HG02840 (cell line): ENCODE results near the gene SOST.

Experiments used
- ATAC-seq: cut with Tn5 transposase; IDR thresholded peaks from one replicate; pipeline ENCODE4 v1.9.1; 2021; ENCODE audit warnings: mild to moderate bottlenecking, moderate library complexity, moderate number of reproducible peaks; ENCODE audit not compliant: unreplicated experiment, low FRiP score

Gene SOST

GRCh38 chr17:43753493-43754129 is 5.0 kb downstream of the SOST start:
- ATAC-seq = no peak

- no peak for ATAC-seq
These were observed 8.4 kb downstream of the SOST start for GRCh38 chr17:43750153-43750552.

- no peak for ATAC-seq
These were observed 13.1 kb downstream of the SOST start for GRCh38 chr17:43745541-43745940.

GRCh38 chr17:43741636-43742035 is 17.0 kb downstream of the SOST start:
- ATAC-seq = no peak

GRCh38 chr17:43740541-43740940 is 18.1 kb downstream of the SOST start:
- ATAC-seq = no peak

- no peak for ATAC-seq
These were observed 20.9 kb downstream of the SOST start for GRCh38 chr17:43737722-43738121.

- no peak for ATAC-seq
These were observed 22.2 kb downstream of the SOST start for GRCh38 chr17:43736389-43736788.

- no peak for ATAC-seq
These were observed 24.2 kb downstream of the SOST start for GRCh38 chr17:43734376-43734775.

- ATAC-seq = no peak
These were observed 24.6 kb downstream of the SOST start for GRCh38 chr17:43733956-43734355.

GRCh38 chr17:43732958-43733357 is 25.6 kb downstream of the SOST start:
- ATAC-seq = no peak

- ATAC-seq = no peak
These were observed 30.5 kb downstream of the SOST start for GRCh38 chr17:43728081-43728480.

- no peak for ATAC-seq
These were observed 34.8 kb downstream of the SOST start for GRCh38 chr17:43723697-43724359.

- ATAC-seq = no peak
These were observed 35.5 kb downstream of the SOST start for GRCh38 chr17:43722870-43723665.

- ATAC-seq = no peak
These were observed 36.3 kb downstream of the SOST start for GRCh38 chr17:43722269-43722619.

GRCh38 chr17:43721537-43722268 is 36.9 kb downstream of the SOST start:
- no peak for ATAC-seq

GRCh38 chr17:43720311-43721060 is 38.1 kb downstream of the SOST start:
- no peak for ATAC-seq

GRCh38 chr17:43719578-43719977 is 39.0 kb downstream of the SOST start:
- no peak for ATAC-seq

- no peak for ATAC-seq
These were observed 40.0 kb downstream of the SOST start for GRCh38 chr17:43718544-43718943.

GRCh38 chr17:43717913-43718312 is 40.7 kb downstream of the SOST start:
- ATAC-seq = no peak

GRCh38 chr17:43714465-43715149 is 44.0 kb downstream of the SOST start:
- no peak for ATAC-seq
